ENCODE measurements around the gene MAP2K1.
"Not testable (repeated sequence)": the region's sequence is repeated elsewhere in the genome, so short reads cannot be mapped to it uniquely, and the experiment has no call there.

MAP2K1 gene

DNA sequence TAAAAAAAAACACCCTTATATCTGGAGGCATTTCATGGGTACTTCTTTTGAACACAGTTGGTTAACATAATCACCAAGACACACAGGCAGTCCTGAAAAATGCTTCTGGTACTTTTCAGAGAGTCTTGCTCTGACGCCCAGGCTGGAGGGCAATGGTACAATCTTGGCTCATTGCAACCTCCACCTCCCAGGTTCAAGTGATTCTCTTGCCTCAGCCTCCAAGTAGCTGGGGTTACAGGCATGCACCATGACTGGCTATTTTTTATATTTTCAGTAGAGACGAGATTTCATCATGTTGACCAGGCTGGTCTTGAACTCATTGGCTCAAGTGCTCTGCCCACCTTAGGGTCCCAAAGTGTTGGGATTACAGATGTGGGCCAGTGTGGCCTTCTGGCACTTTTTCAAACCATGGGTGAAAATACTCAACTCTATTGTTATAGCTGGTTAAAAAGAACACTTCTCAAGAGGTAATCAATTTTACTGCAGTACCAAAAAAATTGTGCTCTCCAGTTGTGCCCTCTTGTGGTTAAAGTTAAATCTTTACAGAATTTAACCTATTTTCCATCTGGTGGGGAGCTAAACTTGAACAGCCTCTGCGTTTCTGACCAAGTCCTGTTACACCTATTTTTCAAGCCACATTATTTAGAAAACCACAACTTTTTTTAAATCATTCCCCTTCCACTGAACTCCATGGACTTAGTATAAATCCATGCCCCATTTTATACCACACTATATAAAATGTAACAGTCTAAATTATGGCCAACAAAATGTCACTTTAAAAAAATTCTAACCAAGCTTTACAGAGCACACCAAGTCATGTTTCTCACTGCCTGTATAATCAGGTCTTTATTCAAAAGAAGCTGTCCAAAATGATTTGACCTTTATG lies 112.0 kb downstream of the MAP2K1 start:
- DNase-seq (ENCODE audit: extremely low spot score) = no peak
- ChIA-PET POLR2A (interaction anchor here (0.5 to 3.2 kb wide), 3 partner anchors 14 to 111 kb away, joined by 3 to 17 read pairs (median 8); partner anchors contain the start of gene MAP2K1), CTCF (interaction anchor here (0.8 to 4.3 kb wide), 45 partner anchors 8 to 867 kb away, joined by 3 to 63 read pairs (median 4); partner anchors contain the start of genes DIS3L, MAP2K1 and TIPIN)
- peak; percentile 32 for TF ChIP-seq CTCF (IDR thresholded peaks at IDR 0.05; ENCODE audit: control extremely low read depth, extremely low read depth, low read depth, missing control alignments)

GRCh38 chr15:66500346-66500745 lies 113.6 kb downstream of the MAP2K1 start:
- ChIA-PET CTCF (interaction anchor here (1.0 to 4.3 kb wide), 3 partner anchors 114 to 521 kb away, joined by 3 to 60 read pairs (median 3); partner anchors contain the start of gene MAP2K1), POLR2A (interaction anchor here (0.9 kb wide), 1 partner anchor 28 kb away, joined by 4 read pairs; no protein-coding TSS in a partner anchor)
- DNase-seq (ENCODE audit: extremely low spot score) = not testable (repeated sequence)

- POLR2A ChIA-PET = no interaction called here
Measured at GRCh38 chr15:66502491-66502890, 115.8 kb downstream of the MAP2K1 start.

DNA sequence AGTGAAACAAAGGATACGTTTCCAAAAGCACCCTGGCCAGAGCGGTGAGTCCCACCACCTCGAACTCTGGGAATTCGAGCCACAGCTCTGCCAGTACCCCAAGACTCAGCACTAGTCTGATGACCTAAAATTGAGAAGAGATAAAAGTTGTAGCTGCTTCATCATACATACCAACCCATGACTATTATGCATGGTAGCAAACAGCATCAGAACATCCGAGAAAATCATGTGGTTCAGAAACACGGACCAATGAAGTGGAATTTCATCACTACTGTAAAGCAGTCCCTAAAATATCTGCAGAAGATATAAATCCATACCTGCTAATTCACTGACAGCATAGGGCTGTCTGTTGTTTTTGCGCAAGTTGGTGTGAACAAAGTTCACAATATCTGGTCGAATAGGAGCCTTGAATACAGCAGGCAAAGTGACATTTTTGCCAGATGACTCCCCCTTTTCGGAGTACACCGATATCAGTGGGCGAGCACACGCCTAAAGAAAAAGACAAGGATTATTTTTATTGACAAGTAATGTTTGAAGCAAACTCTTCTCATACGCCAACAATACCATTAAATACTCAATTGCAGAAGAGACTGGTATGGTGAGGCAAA lies 116.4 kb downstream of the MAP2K1 start:
- CTCF ChIA-PET = interaction anchor here (1.2 kb wide), 1 partner anchor 8 kb away, joined by 3 read pairs; no protein-coding TSS in a partner anchor

More at GRCh38 chr15:66502491-66502890, 115.8 kb downstream of the MAP2K1 start:
- CTCF ChIA-PET = no interaction called here
- no peak for DNase-seq (ENCODE audit: extremely low spot score)
- TF ChIP-seq CTCF (IDR thresholded peaks at IDR 0.05; ENCODE audit: control extremely low read depth, extremely low read depth, low read depth, missing control alignments) = no peak

GRCh38 chr15:66503780-66504562 lies 117.3 kb downstream of the MAP2K1 start:
- DNase-seq (ENCODE audit: extremely low spot score) = no peak
- POLR2A ChIA-PET = no interaction called here
- no peak for TF ChIP-seq CTCF (IDR thresholded peaks at IDR 0.05; ENCODE audit: control extremely low read depth, extremely low read depth, low read depth, missing control alignments)
- CTCF ChIA-PET = interaction anchor here (1.2 kb wide), 1 partner anchor 9 kb away, joined by 3 read pairs; no protein-coding TSS in a partner anchor

More for the DNA sequence above, 116.4 kb downstream of the MAP2K1 start:
- POLR2A ChIA-PET; DNase-seq (ENCODE audit: extremely low spot score): not testable (repeated sequence)

DNA sequence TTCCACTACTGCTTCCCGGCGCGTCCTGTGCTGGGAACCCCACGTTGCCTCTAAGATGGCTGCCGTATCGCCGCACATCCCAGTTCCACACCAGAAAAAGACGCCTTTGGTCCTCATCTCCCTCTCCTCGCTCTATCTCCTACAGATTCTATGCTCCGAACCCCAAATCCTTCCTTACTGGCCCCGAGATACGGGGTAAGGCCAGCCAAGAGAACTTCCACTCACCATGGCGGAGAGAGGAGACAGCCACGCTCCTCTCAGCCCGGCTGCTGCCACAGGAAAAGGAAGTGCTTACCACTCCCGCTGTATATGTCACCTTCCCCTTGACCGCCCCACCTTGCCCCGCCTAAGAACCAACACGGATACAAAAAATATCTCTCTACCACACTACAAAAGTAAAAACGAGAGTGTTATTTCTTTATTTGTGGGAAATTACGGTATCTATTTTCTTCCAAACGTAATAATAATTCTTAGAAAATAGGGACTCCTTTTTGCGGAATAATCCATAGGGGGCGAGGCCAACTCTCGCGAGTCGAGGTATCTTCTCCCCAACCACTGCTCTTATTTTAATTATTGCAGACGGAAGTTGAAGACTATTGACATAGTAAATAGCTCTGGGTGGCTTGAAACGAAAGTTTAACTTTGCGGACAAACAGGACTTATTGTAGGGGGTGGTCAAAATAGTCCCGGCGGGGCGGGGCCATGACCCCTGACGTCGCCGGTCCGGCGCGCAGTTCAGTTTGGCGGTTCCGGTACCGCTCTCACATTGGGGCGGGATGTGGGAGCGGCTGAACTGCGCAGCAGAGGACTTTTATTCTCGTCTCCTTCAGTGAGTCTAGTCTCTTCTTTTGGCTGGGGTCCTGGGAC lies 118.1 kb downstream of the MAP2K1 start, which contains the start of the genes RPL4 and ZWILCH:
RPL4 (minus strand) TSS at position 293 of the 867 bp plus-strand sequence; CDS start at position 228, 65 bp downstream.
ZWILCH (plus strand) TSS at position 764 of the 867 bp plus-strand sequence; CDS start at position 777, 13 bp downstream.
- CTCF ChIA-PET = interaction anchor here (1.0 to 1.2 kb wide), 2 partner anchors 30 to 92 kb away, joined by 3 read pairs; no protein-coding TSS in a partner anchor
- no peak for TF ChIP-seq CTCF (IDR thresholded peaks at IDR 0.05; ENCODE audit: control extremely low read depth, extremely low read depth, low read depth, missing control alignments)
- peak; percentile 81 for DNase-seq (ENCODE audit: extremely low spot score)
- POLR2A ChIA-PET = interaction anchor here (0.6 to 1.0 kb wide), 2 partner anchors 10 to 116 kb away, joined by 4 to 5 read pairs; no protein-coding TSS in a partner anchor
